Aorta (tissue), 5 donors: ENCODE measurements around the gene USP30. TPM values are rescaled to one million over a fixed set of nuclear protein-coding genes. Genes with fewer than 3 reads are reported as not detected.
A peak's percentile ranks its signal among the peaks of the same experiment; 100 is the strongest.

ENCODE experiments used
- ATAC-seq: fragments of 200-7000 bp; cut with Tn5 transposase; one replicate; pipeline ENCODE4 v1.9.1; 2022; ENCODE audit warnings: moderate library complexity; ENCODE audit not compliant: low FRiP score
- DNase-seq, 2 donors: peaks; one replicate each; pipeline ENCODE4 v3.0.0-alpha.2; 2020
- H3K27ac ChIP-seq, 2 donors: one replicate each; pipeline ENCODE4 v1.5.1; 2013; ENCODE audit warnings: low read length in 2 of 2, mild to moderate bottlenecking in 2 of 2, moderate library complexity in 2 of 2, control low read depth in 1 of 2, inconsistent platforms in 1 of 2, low read depth in 1 of 2
- H3K27me3 ChIP-seq, 2 donors: one replicate each; pipeline ENCODE4 v1.6.1; 2013; ENCODE audit warnings: control low read depth in 1 of 2, low read length in 1 of 2, mild to moderate bottlenecking in 1 of 2, moderate library complexity in 1 of 2; ENCODE audit not compliant: insufficient read depth in 2 of 2, control insufficient read depth in 1 of 2
- H3K36me3 ChIP-seq, 2 donors: one replicate each; pipeline ENCODE4 v1.6.1; 2013; ENCODE audit warnings: control low read depth in 1 of 2, low read length in 1 of 2, mild to moderate bottlenecking in 1 of 2; ENCODE audit not compliant: insufficient read depth in 2 of 2, control insufficient read depth in 1 of 2
- H3K4me1 ChIP-seq, 2 donors: one replicate each; pipeline ENCODE4 v1.6.1; 2013; ENCODE audit warnings: low read length in 2 of 2, control low read depth in 1 of 2, mild to moderate bottlenecking in 1 of 2, moderate library complexity in 1 of 2; ENCODE audit not compliant: insufficient read depth in 2 of 2, control insufficient read depth in 1 of 2
- H3K4me3 ChIP-seq, 2 donors: one replicate each; pipeline ENCODE4 v1.5.1; 2013; ENCODE audit warnings: low read length in 2 of 2, control low read depth in 1 of 2, mild to moderate bottlenecking in 1 of 2
- H3K9me3 ChIP-seq: one replicate; pipeline ENCODE4 v1.6.1; 2013; ENCODE audit warnings: mild to moderate bottlenecking, low read length; ENCODE audit not compliant: control insufficient read depth
- WGBS, 2 donors: extraction: QIAGEN DNeasy Blood & Tissue Kit; methylation state at CpG; one replicate each; pipeline ENCODE4 v1.1.7; 2013; 5-methylcytosine and 5-hydroxymethylcytosine counted together
- intact Hi-C, 2 donors: fragments of 100-400 bp; cut with DNase I; formaldehyde crosslinking; loops; one replicate each; pipeline versions ENCODE4 v1.14.2 to v1.15.0; 2022
- polyA plus RNA-seq, 2 donors: library from polyadenylated mRNA; stranded (reverse); fragments of 200-250 nt; gene quantifications; one replicate each; pipeline ENCODE4 v1.2.3, GENCODE V29; 2013
- total RNA-seq, 2 donors: library from RNA; stranded (reverse); fragmentation: NEBNext Ultra II Directional; extraction: Animal tissue kit (Norgen Biotek cat#: 25700); gene quantifications; one replicate each; pipeline ENCODE4 v1.2.1, GENCODE V29; 2021
- donor health status: healthy with polysubstance abuse.
- donor health status: Bipolar disorder and iron deficiency.
- donor health status: DM: no; HTN: no; CAD: no.
- donor health status: DM: no; HTN: no; CAD: no.
- donor health status: DM: yes; HTN: yes; CAD: no.

USP30 gene
- total and polyA plus RNA-seq, 4 donors, result 4.1 to 14.8 (median 6.9) TPM

GRCh38 chr12:109134186-109134917 lies 82.0 kb downstream of the USP30 start:
- no peak overlapping the region for H3K27ac ChIP-seq
- H3K4me3 ChIP-seq, result no peak overlapping the region
- intact Hi-C loops, result no loop called here
- ATAC-seq (peak; percentile 53), DNase-seq (peak in 1 of 2 donors; percentile 59)
- no peaks in the 10 kb centered on the region for H3K4me1 ChIP-seq
- 45 to 46% methylated on average over 6 of the region's 6 CpGs for WGBS, 2 donors
- no peaks in the 10 kb centered on the region for H3K9me3 ChIP-seq
- no peaks in the 10 kb centered on the region for H3K36me3 ChIP-seq
- H3K27me3 ChIP-seq, result no peaks in the 10 kb centered on the region

- DNase-seq, result no peak
- H3K36me3 ChIP-seq, result no peaks in the 10 kb centered on the region
- WGBS, 2 donors, result 92 to 96% methylated on average over 2 of the region's 2 CpGs
- intact Hi-C loops, result no loop called here
- H3K4me3 ChIP-seq, result no peak overlapping the region
- ATAC-seq, result peak; percentile 65
- H3K9me3 ChIP-seq, result no peaks in the 10 kb centered on the region
- no peak overlapping the region for H3K27ac ChIP-seq
- H3K4me1 ChIP-seq, result no peaks in the 10 kb centered on the region
- H3K27me3 ChIP-seq, result no peaks in the 10 kb centered on the region
These were observed 84.7 kb downstream of the USP30 start for GRCh38 chr12:109137055-109137454.

Other genes starting within 250 kb of the USP30 start
- 10 to 100 TPM; 60.4 to 61.6 TPM for gene SSH1, start 195.0 kb upstream of the USP30 start, total RNA-seq
- 10 to 100 TPM in 1 of 2 donors, 1 to 10 TPM in 1; 5.3 to 10.0 TPM for gene SSH1, start 195.0 kb upstream of the USP30 start, polyA plus RNA-seq
- gene DAO, start 172.5 kb upstream of the USP30 start, total RNA-seq, result not detected
- not detected for gene DAO, start 172.5 kb upstream of the USP30 start, polyA plus RNA-seq
- gene SVOP, start 31.5 kb upstream of the USP30 start, total RNA-seq, result not detected
- not detected for gene SVOP, start 31.5 kb upstream of the USP30 start, polyA plus RNA-seq
- 10 to 100 TPM; 11.0 to 12.6 TPM for gene ALKBH2, start 40.9 kb downstream of the USP30 start, total RNA-seq
- 10 to 100 TPM; 12.1 to 36.3 TPM for gene ALKBH2, start 40.9 kb downstream of the USP30 start, polyA plus RNA-seq
- 10 to 100 TPM in 1 of 2 donors, 1 to 10 TPM in 1; 9.1 to 17.6 TPM for gene UNG, start 45.0 kb downstream of the USP30 start, total RNA-seq
- gene UNG, start 45.0 kb downstream of the USP30 start, polyA plus RNA-seq, result 1 to 10 TPM; 7.4 to 8.5 TPM
- 10 to 100 TPM; 46.8 to 70.3 TPM for gene ACACB, start 64.0 kb downstream of the USP30 start, total RNA-seq
- gene ACACB, start 64.0 kb downstream of the USP30 start, polyA plus RNA-seq, result 10 to 100 TPM in 1 of 2 donors, 1 to 10 TPM in 1; 8.4 to 13.4 TPM